Thoracic aorta (tissue), 2 donors: ENCODE measurements around the gene IL19. TPM values are rescaled to one million over a fixed set of nuclear protein-coding genes. Genes with fewer than 3 reads are reported as not detected.

Source experiments
- ATAC-seq: fragments of 150-250 bp; one replicate; pipeline ENCODE4 v1.8.0; 2017; ENCODE audit warnings: low read depth; ENCODE audit not compliant: insufficient number of reproducible peaks, low FRiP score
- DNase-seq: peaks from one replicate; pipeline ENCODE4 v3.0.0-alpha.2; 2020; ENCODE audit warnings: low spot score
- H3K27ac ChIP-seq, 2 donors: fragments of 200-600 bp; sonication (generic); 1 replicate in 1 of 2; 2 replicates in 1 of 2; pipeline ENCODE4 v1.5.1; 2016; ENCODE audit warnings: mild to moderate bottlenecking in 2 of 2, moderate library complexity in 2 of 2
- H3K27me3 ChIP-seq: fragments of 200-600 bp; sonication (generic); replicated peaks from 2 replicates; pipeline ENCODE4 v1.6.0; 2016; ENCODE audit warnings: mild to moderate bottlenecking; ENCODE audit not compliant: insufficient read depth
- H3K36me3 ChIP-seq: fragments of 200-600 bp; sonication (generic); one replicate; pipeline ENCODE4 v1.5.1; 2016
- H3K4me1 ChIP-seq, 2 donors: fragments of 200-600 bp; sonication (generic); 1 replicate in 1 of 2; 2 replicates in 1 of 2; pipeline versions ENCODE4 v1.5.1 to v1.6.0; 2016; ENCODE audit warnings: low read depth in 2 of 2, mild to moderate bottlenecking in 1 of 2; ENCODE audit not compliant: control insufficient read depth in 1 of 2
- H3K4me3 ChIP-seq: fragments of 200-600 bp; sonication (generic); 2 replicates; pipeline ENCODE4 v1.5.1; 2016; ENCODE audit warnings: mild to moderate bottlenecking
- H3K9me3 ChIP-seq: fragments of 200-600 bp; sonication (generic); 2 replicates; pipeline ENCODE4 v1.5.1; 2016
- CTCF ChIP-seq: fragments of 200-600 bp; sonication (generic); IDR thresholded peaks from one replicate; pipeline ENCODE4 v1.5.1; 2019; ENCODE audit warnings: antibody characterized with exemption
- total RNA-seq, 2 donors: library from RNA; depleted of rRNA; stranded (reverse); fragments of >200 nt; gene quantifications; one replicate each; pipeline versions ENCODE4 v1.1.0 to v1.2.3, GENCODE V29; 2016

Gene IL19
- total RNA-seq = not detected

GRCh38 chr1:206770531-206771337, at the start of gene IL19:
Gene IL19, plus strand, starts transcription at chr1:206770773. Its CDS starts 65,890 bp downstream, at chr1:206836663.
- no peaks in the 10 kb centered on the region for H3K4me1 ChIP-seq
- peak within 1 kb of the TSS; percentile 46 for H3K4me3 ChIP-seq
- ATAC-seq (no peak), DNase-seq (no peak)
- peak within 1 kb of the TSS in 1 of 2 donors; percentile 54 for H3K27ac ChIP-seq
- no peaks in the 10 kb centered on the region for H3K27me3 ChIP-seq
- no peaks in the 10 kb centered on the region for H3K9me3 ChIP-seq
- H3K36me3 ChIP-seq = no peaks in the 10 kb centered on the region
- no peak for TF ChIP-seq CTCF

GRCh38 chr1:206721454-206721853, 49.1 kb upstream of the IL19 start:
- Histone ChIP-seq H3K36me3 (no peaks in the 10 kb centered on the region), H3K4me1 (peaks cover 40 to 56% of the 10 kb centered on the region in 2 donors), H3K27me3 (no peaks in the 10 kb centered on the region), H3K4me3 (no peak overlapping the region), H3K27ac (no peak overlapping the region), H3K9me3 (no peaks in the 10 kb centered on the region)
- ATAC-seq (no peak), DNase-seq (no peak)
- TF ChIP-seq CTCF = no peak

GRCh38 chr1:206722751-206723461, 47.7 kb upstream of the IL19 start:
- no peak for TF ChIP-seq CTCF
- DNase-seq (no peak), ATAC-seq (no peak)
- Histone ChIP-seq H3K4me1 (peaks cover 34 to 60% of the 10 kb centered on the region in 2 donors), H3K27ac (peak overlapping the region; percentile 64 to 79), H3K27me3 (no peaks in the 10 kb centered on the region), H3K36me3 (no peaks in the 10 kb centered on the region), H3K4me3 (no peak overlapping the region), H3K9me3 (no peaks in the 10 kb centered on the region)

GRCh38 chr1:206723462-206723804, 47.1 kb upstream of the IL19 start:
- DNase-seq (no peak), ATAC-seq (no peak)
- H3K4me3 ChIP-seq = peak overlapping the region; percentile 39
- TF ChIP-seq CTCF = no peak
- H3K9me3 ChIP-seq = no peaks in the 10 kb centered on the region
- H3K27me3 ChIP-seq = no peaks in the 10 kb centered on the region
- peaks cover 34 to 65% of the 10 kb centered on the region in 2 donors for H3K4me1 ChIP-seq
- no peaks in the 10 kb centered on the region for H3K36me3 ChIP-seq
- peak overlapping the region; percentile 64 to 79 for H3K27ac ChIP-seq

GRCh38 chr1:206723805-206724472, 46.6 kb upstream of the IL19 start:
- Histone ChIP-seq H3K4me1 (peaks cover 34 to 67% of the 10 kb centered on the region in 2 donors), H3K27me3 (no peaks in the 10 kb centered on the region), H3K4me3 (peak overlapping the region; percentile 39), H3K36me3 (no peaks in the 10 kb centered on the region), H3K27ac (peak overlapping the region; percentile 64 to 79), H3K9me3 (no peaks in the 10 kb centered on the region)
- ATAC-seq = peak; percentile 39
- no peak for DNase-seq
- TF ChIP-seq CTCF = peak; percentile 29
